Stimulated activated naive CD4-positive, alpha-beta T cell (primary cell): Measurements from ENCODE around the gene PEX6.
A peak's percentile ranks its signal among the peaks of the same experiment; 100 is the strongest.

ENCODE experiments used
- DNase-seq, 6 experiments: peaks; one replicate each; lab custom pipeline; 2025; lab: John Stamatoyannopoulos, UW

The PEX6 gene, protein sequence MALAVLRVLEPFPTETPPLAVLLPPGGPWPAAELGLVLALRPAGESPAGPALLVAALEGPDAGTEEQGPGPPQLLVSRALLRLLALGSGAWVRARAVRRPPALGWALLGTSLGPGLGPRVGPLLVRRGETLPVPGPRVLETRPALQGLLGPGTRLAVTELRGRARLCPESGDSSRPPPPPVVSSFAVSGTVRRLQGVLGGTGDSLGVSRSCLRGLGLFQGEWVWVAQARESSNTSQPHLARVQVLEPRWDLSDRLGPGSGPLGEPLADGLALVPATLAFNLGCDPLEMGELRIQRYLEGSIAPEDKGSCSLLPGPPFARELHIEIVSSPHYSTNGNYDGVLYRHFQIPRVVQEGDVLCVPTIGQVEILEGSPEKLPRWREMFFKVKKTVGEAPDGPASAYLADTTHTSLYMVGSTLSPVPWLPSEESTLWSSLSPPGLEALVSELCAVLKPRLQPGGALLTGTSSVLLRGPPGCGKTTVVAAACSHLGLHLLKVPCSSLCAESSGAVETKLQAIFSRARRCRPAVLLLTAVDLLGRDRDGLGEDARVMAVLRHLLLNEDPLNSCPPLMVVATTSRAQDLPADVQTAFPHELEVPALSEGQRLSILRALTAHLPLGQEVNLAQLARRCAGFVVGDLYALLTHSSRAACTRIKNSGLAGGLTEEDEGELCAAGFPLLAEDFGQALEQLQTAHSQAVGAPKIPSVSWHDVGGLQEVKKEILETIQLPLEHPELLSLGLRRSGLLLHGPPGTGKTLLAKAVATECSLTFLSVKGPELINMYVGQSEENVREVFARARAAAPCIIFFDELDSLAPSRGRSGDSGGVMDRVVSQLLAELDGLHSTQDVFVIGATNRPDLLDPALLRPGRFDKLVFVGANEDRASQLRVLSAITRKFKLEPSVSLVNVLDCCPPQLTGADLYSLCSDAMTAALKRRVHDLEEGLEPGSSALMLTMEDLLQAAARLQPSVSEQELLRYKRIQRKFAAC

DNA sequence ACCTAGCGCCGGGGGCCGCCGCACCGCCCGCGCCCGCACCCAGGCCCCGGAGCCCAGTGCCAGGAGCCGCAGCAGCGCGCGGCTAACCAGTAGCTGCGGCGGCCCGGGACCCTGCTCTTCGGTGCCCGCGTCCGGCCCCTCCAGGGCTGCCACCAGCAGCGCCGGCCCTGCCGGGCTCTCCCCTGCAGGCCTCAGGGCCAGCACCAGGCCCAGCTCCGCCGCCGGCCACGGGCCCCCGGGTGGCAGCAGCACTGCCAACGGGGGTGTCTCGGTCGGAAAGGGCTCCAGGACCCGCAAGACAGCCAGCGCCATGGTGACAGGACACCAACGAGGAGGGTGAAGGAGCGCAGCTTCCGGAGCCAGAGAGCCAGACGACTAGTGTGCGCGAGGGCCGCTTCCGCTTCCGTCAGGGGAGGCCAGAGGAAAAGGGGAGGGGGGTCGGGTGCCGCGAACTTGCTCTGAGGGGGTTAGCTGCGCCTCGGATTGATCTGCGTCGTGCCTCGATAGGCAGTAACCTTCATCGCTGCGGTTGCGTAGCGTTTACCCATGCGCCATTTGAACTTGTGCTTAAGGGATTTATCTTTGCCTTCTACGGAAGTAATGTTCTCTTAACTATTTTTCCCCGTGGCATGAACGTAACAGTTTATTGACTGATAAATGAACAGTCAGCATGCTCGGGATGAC lies at the start of gene PEX6:
Gene PEX6, minus strand, starts transcription at position 343 of the 684 bp plus-strand sequence. Its CDS starts 31 bp downstream, at position 312.
- peak; percentile 86 to 94 (median 92) for DNase-seq

DNA sequence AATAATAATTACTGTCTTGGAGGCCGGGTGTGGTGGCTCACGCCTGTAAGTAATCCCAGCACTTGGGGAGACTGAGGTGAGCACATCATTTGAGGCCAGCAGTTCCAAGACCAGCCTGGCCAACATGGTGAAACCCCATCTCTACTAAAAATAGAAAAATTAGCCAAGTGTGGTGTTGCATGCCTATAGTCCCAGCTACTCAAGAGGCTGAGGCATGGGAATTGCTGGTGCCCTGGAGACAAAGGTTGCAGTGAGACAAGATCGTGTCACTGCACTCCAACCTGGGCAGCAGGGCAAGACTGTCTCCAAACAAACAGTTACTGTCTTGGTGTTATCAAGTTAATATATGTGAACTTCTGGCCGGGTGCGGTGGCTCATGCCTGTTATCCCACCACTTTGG lies 47.4 kb upstream of the PEX6 start:
- no peak for DNase-seq

DNA sequence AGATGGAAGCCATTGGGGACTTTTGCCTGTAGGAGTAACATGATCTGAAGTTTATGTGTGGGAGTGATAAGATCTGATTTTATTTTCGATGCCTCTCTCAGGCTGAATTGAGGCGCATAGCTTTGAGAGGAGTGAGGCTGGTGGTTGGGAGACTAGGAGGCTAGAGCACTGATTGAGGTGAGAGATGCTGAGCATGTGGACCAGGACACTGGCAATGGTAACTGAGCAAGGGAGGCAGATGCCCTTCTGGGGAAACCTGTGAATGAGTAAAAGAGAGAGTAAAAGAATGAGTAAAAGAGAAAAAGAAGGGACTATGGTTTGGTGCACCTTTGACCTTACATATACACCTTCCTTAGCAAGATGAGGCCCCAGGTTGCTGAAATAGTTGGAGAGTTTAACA lies 45.5 kb upstream of the PEX6 start:
- DNase-seq = no peak

DNA sequence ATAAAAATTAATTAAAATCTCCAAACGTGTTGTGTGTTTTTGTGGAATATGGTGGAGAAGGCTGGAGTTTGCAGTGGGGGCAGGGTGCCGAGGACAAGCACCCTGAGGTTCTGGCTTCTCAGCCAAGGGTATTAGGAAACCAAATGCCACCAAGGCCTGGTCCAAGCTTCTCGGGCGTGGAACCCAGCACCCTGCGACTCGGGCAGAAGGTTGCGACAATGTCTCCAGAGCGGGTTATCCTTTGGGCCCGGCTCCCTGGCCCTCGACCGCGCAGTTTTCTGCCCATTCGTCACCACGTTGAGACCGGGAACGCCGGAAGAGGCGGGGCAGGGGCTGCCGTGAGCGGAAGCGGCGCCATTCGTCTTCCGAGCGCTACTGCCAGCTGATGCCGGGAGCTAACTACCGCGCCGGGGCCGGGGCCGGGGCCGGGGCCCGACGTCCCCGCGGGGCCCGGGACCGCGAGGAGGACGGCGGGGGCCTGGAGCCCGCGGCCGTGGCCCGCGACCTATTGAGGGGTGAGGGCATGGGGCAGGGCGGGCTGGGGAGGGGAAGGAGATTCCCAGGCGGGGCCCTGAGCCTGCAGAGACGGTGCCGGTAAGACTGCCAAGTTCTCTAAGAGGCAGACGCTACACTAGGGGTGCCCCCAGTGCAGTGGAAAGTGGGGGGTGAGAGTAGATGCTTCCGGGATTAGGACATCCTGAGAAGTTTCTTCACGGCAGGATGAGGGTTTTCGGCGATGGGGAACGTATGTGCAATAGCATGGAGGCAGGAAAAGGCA lies 42.5 kb upstream of the PEX6 start, which contains the start of gene RRP36:
Gene RRP36, plus strand, starts transcription at position 354 of the 778 bp plus-strand sequence. Its CDS starts 32 bp downstream, at position 386.
- peak; percentile 36 to 57 (median 45) for DNase-seq

DNA sequence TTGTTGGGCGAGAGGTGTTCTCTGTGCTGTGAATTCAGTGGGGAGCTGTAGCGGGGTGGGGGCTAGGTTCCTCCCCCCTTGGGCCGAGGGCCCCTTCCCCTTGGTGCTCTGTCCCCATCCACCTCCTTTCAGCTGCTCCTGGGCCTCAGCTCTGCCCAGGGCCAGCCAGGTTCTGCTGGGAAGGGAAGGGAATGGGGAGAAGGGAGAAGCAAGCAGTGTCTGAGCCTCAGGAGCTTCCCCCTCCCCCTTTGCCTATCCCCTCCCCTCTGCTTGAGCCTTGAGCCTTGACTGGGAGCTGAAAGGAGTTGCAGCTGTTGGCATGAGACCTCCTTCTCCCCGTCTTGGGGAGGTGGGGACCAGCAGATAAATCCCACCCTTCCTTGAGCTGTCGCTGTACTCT lies 41.9 kb upstream of the PEX6 start:
- DNase-seq = no peak

DNA sequence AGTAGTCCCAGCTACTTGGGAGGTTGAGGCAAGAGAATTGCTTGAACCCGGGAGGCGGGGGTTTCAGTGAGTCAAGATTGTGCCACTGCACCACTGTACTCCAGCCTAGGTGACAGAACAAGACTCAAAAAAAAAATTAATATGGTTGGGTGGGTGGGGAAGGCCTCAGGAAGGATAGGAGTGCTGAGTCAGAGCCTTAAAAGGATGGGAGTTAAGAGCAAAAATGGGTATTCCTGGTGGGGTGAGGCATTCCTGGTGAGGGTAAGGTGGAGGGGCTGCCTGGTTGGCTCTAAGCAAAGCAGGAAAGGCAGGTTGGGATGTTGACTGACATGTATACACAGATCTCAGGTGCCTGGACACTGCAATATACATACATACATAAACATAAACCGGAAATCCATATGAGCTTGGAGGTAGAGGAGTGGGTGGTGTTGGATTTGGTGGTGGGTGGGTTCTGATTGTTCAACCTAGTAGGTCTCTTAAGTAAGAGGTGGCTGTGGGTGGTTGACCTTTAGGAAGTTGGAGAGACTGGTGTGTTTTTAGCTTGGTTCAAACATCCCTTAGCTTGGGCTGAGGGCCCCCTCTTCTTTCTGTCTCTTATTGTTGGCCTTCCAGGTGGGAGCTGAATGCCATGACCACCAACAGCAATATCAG lies 41.2 kb upstream of the PEX6 start:
- DNase-seq = no peak

DNA sequence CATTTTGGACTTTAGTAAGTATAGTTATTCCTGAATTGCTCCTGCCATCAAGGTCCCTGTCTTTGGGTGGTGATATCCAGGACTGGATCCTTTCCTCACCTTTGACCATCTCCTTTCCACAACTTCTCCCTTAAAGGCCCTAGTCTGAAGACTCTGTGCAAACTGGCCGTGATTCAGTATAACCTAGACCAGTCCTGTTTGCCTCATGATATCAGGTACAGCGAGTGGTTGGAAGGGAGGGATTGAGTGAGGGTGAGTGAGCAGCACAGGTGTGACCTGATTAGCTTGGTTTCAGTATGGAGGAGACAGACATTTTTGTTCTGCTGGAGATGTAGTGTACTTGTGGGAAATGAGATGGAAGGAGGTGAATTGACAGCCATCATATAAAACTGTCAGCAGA lies 40.2 kb upstream of the PEX6 start:
- no peak for DNase-seq

DNA sequence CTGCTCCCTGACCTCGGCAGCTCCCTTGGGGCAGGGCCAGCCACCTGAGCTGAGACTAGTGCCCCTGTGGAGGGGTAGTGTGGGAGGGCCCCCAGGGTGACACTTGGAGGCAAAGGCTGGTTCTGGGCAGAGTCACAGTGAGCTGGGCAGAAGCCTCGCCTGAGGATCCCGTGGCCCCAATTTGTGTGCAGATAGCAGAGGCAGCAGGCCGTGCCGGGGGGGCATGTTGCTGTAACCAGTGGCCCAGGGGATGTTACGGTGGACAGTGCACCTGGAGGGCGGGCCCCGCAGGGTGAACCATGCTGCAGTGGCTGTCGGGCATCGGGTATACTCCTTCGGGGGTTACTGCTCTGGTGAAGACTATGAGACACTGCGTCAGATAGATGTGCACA lies 38.0 kb upstream of the PEX6 start:
- DNase-seq = no peak

DNA sequence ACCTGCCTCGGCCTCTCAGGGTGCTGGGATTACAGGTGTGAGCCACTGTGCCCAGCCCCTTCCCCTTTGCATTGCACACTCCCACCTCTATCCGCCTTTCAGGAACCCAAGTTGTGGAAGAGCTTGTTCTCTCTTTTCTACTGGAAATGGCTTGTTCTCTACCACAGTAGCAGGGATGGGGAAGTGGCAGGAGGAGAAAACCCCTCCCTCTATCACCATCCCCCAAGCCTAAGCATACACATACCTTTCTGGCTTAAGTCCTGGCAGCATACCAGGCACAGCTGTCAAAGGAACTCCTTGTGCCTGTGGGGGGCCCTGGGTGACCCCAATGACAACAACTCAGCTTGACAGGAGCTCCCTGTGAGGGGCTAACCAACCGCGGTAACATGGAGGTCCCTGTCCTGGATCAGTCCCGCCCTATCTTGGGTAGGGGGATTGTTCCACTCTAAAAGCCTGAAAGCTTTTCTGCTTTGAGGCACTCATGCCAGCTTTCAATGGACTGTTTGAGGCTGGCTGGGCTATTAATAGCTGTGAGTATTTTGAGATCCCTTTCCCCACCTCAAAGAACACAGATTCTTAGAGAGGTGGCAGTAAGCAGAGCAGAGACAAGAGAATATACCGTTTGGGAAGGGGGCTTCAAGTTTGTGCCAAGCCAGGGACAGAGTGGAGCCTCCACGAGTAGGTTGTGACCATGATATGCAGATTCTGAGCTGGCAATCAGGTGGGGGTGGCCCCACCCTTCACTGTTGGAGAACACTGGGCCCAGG lies 37.4 kb upstream of the PEX6 start:
- DNase-seq = no peak

DNA sequence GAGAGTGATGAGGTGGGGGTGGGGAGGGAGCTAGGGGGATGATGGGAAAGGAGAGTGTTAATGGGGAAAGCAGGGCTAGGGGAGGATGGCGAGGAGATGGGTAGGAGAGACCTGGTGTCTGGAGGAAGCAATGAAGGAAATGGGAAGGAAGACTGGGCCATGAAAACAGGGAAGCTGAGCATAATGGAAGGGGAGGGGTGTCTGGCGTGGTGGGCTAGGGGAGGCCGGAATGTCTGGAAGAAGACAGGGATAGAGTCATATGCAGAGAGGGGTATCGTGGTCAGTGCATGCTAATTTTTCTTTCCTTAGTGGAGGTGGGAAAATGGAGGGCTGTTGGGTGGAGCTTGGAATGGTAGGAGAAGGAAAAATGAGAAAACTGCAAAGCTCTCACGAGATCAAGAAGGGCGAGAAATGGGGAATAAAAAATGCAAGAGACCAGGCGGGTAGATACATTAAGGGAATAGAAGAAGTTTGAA lies 35.5 kb upstream of the PEX6 start:
- DNase-seq = no peak

DNA sequence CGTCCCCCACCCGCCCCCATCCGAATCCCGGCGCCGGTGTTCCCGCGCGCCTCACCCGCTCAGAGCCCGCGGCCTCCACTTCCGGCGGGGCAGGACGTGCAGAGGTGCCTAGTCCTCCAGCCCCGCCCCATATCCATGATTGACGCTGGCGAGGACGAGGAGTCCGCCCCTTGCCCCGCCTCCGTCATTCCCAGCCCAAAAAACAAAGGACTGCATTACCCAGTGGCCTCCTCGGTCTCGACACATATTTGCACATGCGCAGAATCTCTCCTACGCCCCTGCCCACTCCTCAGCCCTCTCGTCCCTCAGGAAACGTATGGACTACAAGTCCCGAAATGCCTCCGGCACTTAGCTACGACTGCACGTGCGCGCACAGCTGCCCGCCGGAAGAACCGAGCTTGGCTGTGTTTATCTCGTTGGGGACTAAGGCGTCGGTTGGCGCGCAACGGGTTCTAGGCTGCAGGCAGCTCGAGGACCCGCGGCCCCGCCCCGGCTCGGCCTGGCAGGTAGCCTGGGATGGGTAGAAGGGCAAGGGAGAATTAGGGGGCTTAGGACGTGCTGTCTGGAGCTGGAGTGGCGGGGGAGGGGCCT lies 35.0 kb upstream of the PEX6 start, which contains the start of the genes KLHDC3 and MEA1:
Gene KLHDC3, plus strand, starts transcription at position 407 of the 591 bp plus-strand sequence. CDS start 2,944 bp downstream, outside the sequence.
Gene MEA1, minus strand, starts transcription at position 104 of the 591 bp plus-strand sequence. CDS start 133 bp downstream, outside the sequence.
- DNase-seq = peak; percentile 90 to 100 (median 98)

DNA sequence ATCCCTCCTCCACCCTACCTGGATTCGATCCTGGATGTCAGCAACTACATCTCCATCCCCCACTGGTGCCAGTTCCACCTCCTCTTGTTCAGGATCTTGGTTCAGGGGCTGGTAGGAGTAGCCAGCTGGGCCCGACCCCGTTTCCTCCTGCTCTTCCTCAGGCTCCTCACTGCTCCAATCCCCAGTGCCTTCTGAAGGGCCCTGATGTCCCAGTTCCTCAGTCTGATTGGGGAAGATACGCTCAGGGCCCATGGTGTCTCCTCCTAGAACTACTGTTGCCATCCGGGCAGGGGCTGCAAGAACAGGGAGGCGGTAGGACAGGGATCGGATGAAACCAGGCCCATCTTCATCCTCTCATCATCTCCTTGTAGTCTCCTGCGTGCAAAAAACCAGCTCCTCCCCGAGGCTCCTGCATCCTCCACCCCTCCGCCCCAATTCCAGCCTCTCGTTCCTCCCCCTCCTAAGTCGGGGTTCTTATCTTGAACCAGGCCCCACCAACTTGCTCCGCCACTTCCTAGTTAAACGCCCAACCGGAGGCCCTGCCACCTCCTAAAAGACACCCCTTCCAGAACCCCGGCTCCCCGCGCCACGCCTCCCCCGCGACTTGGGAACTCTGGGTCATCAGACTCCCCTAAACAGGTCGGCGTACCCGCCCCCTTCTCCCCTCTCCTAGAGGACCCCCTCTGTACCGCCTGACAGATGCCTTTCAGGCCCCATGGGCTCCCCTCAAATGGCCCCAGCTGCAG lies 34.3 kb upstream of the PEX6 start:
- DNase-seq = peak in 2 of 6 experiments; percentile 67 to 79

DNA sequence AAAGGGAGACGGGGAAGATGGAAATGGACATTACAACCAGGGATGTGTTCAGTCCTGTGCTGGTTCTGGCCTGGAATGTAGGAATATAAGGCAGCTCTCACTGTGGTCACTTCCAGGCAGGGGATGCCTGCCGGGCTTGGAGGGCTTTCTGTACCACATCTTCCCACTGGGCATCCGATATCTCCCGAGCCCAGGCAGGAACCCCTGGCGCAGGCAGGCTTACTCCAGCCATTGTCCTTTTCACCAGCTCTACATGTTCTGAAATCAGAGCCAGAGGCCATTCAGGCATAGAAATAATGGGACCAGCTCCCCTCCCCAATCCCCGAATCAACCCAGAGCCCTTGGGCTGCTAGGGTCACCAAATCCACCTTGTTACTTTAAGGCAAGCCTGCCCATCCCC lies 33.4 kb upstream of the PEX6 start:
- DNase-seq = no peak

DNA sequence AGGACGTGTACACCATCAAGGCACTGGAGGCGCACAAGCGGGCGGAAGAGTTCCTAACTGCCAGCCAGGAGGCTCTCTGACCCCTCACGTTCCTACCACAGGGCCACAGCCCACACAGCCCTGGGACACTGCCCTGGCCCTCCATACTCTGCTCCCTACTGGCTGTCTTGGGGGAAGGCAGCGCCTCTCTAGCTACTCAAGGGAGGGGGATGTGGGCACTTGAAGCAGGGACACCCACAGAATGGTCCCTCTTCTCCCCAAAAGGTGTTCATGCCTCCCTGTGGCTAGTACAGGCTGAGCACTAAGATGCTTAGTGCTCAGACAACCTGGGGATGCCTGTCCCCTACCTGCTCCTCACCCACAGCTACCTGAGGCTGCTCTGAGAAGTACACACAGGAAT lies 32.2 kb upstream of the PEX6 start:
- DNase-seq = no peak

DNA sequence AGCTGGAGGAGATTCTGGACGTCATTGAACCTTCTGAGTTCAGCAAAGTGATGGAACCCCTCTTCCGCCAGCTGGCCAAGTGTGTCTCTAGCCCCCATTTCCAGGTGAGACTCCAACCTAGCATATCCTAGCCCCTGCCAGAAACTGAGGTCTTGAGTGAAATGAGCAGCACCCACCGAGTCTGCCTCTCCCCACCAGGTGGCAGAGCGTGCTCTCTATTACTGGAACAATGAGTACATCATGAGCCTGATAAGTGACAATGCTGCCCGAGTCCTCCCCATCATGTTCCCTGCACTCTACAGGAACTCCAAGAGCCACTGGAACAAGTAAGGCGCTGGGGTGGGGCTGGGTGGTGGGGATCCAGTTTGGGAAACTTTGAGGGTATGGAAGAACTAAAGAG lies 30.1 kb upstream of the PEX6 start:
- peak in 4 of 6 experiments; percentile 7 to 31 (median 24) for DNase-seq

DNA sequence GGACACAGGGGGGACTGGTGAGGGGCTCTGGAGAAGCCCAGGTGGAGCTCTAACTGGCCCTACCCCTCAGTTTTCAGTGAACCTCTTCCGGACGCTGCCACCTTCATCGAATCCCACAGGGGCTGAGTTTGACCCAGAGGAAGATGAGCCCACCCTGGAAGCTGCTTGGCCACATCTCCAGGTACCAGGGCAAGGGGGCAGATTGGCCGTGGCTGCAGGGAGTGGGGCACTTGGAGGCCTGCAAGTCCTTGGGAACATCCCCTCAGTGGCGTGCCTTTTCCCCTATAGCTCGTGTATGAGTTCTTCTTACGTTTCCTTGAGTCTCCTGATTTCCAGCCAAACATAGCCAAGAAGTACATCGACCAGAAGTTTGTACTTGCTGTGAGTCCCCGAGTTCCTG lies 28.1 kb upstream of the PEX6 start:
- DNase-seq = no peak

DNA sequence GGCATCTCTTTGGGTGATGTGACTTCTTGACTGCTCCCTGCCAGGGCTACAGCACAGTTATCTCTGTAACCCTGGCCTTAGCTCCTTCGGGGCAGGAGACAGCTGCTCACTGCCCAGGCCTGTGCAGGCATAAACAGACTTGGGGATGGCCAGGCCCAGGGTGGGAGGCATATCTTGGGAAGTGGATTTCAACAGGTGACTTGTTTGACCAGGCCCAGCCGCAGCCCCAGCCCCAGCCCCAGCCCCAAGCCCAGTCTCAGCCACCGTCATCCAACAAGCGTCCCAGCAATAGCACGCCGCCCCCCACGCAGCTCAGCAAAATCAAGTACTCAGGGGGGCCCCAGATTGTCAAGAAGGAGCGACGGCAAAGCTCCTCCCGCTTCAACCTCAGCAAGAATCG lies 27.3 kb upstream of the PEX6 start:
- DNase-seq = no peak

DNA sequence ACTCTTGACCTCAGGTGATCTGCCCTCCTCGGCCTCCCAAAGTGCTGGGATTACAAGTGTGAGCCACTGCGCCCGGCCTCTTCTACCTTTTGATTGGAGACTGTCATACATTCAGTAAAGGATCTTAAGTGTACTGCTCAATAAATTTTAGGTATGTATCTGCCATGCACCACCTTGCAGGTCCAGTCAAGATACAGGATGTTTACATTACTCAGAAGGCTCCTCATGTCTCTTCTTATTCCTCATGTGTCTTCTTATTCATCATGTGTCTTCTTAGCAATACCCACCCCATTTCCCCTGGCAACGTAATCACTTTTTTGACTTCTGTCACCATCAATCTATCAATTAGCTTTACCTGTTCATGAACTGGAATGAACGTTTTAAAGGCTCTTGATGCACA lies 26.9 kb upstream of the PEX6 start:
- no peak for DNase-seq
